Middle frontal gyrus (tissue), 1 donor: ENCODE measurements around the gene CBS.
"Not testable (repeated sequence)": the region's sequence is repeated elsewhere in the genome, so short reads cannot be mapped to it uniquely, and the experiment has no call there.

Source experiments
- DNase-seq: peaks from one replicate; pipeline ENCODE4 v3.0.0-alpha.2; 2015; ENCODE audit warnings: low spot score; ENCODE audit errors: extremely low spot score

CBS gene

DNA sequence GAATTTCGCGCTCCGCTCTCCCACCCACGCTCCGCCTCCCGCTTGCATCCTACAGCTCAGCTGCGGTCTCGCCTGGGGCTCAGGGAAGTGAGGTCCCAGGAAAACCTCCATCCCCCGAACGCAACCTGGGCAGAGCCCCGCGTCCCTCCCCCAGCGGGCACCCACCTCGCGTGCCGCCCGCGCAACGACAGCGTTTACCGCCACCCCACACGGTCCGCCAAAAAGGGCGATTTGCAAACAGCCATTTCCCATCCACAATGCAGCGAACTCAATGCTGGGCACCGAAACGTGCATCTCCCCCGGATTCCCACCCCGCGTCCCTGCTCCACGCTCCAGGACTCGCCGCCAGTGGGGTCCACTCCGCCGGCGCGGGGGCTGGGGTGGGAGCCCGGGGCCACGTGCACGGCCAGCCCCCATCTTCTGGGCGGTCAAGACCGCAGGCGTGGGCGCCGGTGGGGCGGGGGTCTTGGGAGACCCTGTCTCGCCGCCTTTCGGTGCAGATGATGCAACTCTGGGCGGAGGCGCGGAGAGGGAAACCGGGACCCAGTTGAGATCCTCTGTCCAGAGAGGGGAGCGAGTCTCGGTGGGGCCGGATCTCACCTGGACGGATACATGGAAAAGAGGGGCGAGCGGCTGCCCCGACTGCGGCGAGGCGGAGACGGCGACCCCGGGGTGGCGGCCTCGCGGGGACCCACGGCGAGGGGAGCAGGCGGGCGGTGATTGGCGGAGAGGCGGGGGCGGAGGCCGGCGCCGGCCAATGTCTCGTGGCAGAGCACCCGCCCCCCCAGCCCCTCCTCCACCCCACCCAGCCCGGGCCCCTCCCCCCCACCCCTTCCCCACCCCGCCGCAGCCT is at the start of gene CBS:
TSS of gene CBS (minus strand) at position 666 of the 853 bp plus-strand sequence. CDS start 3,642 bp downstream, outside the sequence.
- not testable (repeated sequence) for DNase-seq

DNA sequence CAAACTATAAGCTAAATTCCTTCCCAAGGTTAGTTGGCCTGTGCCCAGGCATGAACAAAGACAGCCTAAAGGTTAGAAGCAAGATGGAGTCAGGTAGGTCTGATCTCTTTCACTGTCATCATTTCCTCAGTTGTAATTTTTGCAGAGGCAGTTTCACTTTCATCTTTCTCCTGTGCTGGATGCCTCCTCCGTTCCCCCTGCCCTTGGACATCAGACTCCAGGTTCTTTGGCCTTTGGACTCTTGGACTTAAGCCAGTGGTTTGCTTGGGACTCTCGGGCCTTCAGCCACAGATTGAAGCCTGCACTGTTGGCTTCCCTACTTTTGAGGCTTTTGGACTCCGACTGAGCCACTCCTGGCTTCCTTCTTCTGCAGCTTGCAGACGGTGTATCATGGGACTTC is 40.3 kb upstream of the CBS start:
- DNase-seq = not testable (repeated sequence)

DNA sequence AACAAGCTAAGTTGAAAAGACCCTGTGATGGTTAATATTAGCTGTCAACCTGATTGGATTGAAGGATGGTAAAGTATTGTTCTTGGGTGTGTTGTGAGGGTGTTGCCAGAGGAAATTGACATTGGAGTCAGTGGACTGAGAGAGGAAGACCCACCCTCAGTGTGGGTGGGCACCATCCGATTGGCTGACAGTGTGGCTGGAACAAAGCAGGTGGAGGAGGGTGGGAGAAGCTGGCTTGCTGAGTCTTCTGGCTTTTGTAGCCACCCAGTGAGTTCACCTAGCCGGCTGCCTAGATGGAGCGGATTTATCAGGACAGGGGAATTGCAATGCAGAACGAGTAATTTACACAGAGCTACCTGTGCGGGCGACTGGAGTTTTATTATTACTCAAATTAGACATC is 38.8 kb upstream of the CBS start:
- not testable (repeated sequence) for DNase-seq

DNA sequence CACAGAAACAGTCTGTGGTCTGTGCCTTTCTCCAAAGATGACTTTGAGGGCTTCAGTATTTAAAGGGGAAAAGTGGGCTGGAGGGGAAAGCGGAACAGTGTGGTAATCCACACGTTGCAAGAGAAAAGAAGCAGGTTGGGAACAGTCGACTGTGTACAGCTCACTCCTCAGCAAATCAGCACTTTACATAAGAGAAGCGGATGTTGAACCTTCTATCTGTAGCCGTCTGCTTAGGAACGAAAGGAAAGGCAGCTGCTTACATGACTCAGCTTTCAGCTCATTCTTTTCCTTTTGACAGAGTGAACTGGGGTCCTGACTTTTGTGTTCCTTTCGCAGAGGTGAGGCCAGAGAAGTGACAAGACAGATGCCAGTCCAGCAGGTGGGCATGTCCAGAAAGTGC is 33.4 kb upstream of the CBS start:
- not testable (repeated sequence) for DNase-seq

DNA sequence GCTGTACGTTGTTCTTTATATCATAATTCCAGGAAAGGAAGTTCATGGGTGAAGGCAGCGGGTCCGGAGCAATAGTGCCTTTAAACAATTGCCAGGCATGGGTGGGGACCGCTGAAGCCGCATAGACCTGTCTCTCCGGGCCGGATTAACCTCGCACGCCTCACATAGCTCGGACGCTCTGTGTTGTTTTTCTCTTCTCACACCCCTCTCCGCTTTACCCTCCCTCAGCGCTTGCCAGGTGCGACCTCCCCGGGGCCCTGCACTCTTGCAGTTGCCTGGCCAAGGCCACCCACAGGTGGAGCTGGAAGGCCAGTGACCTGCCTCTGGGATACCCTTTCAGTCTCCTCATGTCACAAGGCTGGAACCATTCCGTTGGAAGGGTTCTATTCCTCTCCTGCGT is 32.5 kb upstream of the CBS start:
- DNase-seq = not testable (repeated sequence)

DNA sequence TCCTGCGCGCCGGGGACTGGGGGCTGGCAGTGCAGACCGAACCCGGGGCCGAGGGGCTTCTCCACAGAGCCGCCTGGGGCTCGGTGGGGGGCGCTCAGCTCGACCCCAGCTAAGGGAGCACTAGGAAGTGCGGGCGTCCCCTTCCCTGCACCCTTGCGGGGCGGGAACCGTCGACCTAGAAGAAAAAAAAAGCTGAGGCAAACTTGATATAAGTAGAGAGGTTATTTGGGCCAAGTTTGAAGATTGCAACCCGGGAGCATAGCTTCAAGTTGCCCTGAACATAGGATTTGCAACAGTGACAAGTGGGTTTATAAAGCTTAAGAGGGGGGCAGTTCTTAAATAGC is 32.1 kb upstream of the CBS start:
- not testable (repeated sequence) for DNase-seq

DNA sequence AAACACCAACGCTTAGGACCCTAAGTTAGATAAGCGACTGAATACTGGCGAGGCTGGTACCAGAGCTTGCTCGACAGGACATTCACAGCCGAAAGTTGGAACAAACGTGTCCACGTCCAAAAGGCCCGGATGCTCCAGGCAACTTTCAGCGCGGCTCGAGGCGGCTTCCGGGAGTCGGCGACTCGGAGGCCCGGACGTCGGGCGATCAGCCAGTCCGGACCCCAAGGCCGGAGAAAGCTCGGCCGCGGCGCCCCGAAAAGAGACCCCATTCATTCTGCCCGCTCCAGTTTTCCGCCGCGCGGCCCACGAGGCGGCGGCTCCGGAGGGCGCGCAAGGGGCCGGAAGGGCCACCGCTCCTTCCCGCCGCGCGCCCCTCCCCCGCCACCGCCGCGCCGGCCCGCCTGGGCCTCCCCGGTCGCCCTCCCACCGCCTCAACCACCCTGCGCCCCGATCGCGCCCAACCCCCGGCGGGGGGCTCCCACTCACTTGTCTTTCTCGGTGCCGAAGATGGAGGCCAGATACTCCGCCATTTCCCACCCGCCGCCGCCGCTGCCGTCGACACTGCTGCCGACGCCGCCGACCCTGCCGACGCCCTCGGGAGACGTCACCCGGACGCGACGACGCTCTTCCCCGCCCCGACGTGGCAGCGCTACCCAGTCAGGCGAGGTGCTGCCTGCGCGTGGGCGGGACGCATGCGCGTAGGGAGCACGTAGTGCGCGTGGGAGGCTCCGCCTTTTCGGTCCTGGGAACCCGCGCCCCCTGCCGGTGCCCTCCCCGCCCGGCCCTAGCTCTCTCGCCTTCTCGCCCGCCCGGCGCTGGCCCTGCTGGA is 31.5 kb upstream of the CBS start, which contains the start of gene U2AF1:
TSS of gene U2AF1 (minus strand) at position 606 of the 829 bp plus-strand sequence. CDS start at position 530, 76 bp downstream.
- DNase-seq = not testable (repeated sequence)

DNA sequence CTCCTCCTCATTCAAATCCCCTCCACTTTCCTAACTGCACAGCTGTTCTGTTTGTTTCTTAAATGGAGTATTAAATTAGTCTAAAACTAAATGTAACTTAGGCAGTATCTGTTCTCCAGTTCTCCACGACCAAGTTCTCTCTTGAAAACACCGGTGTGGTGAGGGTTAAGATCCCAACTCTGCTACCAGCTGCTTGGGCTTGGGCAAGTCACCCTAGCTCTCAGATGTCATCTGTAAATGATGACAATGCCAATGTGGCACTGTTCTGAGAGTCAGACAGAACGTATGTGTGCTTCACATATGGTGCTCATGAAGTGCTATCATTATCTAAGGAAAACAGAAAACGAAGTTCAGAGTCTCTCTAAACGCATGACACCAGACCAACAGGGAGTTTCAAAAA is 29.0 kb upstream of the CBS start:
- DNase-seq = not testable (repeated sequence)

DNA sequence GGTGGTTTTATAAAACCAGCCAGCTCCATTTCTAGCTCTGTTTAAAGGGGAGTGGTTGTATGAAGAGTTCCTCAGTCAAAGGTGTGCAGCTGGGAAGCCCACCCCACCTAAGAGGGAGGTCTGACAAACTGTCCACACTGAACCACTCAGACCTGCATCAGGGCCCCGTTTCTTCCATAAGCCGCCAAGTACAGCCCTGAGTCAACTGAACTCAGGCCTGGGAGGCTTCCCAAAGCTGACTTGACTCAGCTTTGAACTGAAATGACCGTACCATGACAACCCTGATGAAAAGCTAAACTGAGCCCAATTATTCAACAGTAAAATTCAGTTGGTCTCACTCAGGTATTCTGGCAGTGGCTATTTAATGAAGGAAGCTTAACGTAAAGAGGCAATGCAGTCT is 26.6 kb upstream of the CBS start:
- DNase-seq = not testable (repeated sequence)

DNA sequence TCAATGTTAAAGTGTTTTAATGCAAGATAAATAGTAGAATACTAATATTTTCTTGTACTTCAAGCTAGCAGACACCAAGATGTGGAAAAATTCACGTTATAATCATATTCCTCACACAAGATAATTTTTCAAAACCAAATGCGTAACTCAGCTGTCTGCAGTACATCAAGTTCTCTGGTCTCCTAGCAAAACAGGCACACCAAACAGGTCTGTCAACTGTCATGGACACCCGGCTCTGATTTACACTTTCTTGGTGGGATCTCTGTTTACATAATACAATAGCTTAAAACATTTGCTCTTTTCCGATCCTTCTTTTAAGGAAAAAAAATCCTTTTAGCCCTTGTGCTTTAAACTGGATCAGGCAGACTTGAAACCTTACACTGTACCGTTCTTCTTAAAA is 26.0 kb upstream of the CBS start:
- DNase-seq = not testable (repeated sequence)

DNA sequence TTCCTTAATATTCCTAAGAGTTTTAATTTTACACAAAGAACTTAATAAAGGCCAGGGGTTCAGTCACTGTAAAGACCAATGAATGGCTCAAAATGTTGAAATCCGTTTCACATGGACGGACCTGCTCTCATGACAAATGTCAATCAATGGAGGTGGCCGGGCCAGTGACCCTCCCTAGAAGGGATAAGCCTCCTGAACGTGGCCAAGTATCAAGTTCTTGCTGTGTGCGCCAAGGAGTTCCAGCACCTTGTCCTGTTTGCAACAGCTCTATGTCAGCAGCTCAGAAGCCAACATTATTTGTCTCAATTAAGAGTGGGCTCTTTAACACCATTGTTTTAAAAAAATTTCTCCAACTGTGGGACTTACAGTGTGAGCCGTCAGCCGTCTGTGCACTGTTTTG is 25.4 kb upstream of the CBS start:
- DNase-seq = not testable (repeated sequence)

DNA sequence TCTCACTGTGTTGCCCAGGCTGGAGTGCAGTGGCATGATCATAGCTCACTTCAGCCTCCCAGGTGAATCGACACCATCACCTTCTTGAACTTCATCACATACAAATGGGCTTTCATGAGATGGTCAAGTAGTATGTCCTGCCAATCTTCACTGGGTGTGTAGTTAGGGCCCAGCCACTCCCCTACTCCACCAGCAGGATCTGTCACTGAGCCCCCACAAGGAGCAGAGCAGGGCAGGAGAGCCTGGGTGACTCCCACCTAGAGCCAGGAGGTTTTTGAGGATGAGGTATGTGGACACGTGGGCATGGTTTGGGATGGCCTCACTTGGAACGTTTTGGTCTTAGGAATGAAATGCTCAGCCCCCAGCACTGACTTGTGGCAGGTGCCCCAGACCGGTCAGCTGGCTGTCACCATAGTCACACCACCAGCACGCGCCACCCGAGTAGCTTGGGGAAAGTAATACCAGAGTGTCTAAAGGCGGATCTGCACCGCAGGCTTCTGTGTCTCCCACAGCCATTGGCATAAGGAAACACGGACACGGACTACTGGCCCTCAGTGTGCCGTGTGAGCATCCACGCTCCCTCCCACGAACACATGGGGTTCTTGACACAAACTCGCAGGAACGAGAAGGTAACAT is 16.5 kb upstream of the CBS start:
- not testable (repeated sequence) for DNase-seq

DNA sequence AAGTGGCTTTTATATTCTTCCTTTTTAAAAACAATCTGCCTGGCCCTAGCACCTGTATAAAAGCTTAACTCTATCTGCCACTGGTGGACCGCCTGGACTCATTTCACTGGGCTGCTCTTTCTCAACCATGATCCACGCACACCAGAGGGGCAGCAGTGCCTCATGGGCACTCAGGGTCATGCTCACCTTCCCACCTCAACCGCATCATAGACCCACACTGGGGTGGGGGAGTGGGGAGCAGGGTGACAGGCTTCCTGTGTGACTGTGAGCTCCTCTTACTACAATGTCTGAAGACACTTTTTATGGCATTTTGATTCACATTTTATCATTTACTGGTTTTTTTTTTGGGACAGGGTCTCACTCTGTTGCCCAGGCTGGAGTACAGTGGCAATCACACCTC is 15.3 kb upstream of the CBS start:
- not testable (repeated sequence) for DNase-seq

DNA sequence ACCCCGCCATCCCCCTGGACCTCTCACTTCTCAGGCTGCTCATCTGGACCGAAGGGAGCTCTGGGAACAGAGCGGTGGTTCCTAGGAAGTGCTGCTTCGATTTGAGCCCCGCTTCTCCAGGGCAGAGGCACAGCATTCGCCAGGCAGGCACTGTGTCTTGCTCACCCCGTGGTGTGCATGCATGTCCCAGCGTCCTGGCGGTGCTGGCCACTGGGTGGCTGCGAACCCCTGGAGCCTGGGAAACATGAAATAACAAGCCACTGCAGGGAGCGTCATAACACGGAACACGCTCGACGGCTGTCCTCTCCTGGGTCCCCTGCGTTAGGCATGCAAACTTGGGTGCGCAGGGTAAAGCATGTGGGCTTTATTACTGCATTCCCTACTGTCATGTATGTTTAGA is 13.8 kb upstream of the CBS start:
- DNase-seq = not testable (repeated sequence)

DNA sequence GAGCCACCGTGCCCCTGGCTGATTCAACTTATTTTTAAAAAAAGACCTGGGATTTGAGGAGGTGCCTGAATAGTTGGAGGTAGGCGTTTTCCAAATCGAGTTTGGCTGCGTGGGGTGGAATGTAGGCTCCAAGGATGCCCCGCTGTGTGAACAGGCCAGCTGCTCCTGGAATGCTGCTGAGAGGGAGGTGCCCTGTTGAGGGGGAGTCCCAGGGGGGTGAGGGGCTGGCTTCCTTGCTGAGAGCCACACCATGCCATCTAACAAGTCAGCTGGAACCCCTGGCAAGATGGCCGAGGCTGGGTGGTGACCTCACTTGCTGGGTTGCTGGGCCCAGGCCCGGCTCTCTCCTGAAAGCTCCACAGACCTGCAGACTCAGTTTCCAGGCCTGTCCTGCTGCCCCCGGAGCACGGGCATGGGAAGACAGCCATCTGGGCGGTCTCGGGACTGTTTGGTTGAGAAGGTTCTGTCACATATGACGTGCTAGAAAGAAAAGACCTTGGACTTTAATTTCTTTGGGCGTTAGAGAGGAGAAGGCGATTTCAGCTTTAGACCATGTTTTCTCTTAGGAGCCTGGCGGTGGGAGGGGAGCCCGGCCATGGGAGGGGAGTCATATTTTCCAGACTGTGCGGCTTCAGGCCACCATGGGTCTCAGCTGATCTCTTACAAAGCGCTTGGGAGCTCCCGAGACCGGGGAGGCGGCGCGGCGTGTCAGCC is 7.1 kb upstream of the CBS start:
- DNase-seq = not testable (repeated sequence)

DNA sequence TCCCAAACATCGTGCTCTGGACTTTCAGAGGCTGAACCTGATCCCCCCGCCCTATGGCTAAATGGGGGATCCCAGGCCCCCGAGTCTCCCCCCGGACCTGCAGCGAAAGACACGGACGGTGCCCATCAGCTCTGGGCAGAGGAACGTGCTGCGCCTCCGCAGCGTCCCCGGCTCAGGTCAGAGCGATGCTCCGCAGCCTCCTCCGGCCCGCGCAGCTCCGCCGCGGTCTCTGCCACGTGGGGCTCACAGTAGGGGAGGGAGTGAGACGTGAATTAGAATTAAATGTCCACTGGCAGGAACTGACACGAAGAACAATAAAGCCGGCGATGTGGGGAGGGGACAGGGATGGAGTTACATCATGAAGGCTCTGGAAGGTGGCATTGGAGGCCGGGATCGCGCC is 1.0 kb upstream of the CBS start:
- DNase-seq = not testable (repeated sequence)

DNA sequence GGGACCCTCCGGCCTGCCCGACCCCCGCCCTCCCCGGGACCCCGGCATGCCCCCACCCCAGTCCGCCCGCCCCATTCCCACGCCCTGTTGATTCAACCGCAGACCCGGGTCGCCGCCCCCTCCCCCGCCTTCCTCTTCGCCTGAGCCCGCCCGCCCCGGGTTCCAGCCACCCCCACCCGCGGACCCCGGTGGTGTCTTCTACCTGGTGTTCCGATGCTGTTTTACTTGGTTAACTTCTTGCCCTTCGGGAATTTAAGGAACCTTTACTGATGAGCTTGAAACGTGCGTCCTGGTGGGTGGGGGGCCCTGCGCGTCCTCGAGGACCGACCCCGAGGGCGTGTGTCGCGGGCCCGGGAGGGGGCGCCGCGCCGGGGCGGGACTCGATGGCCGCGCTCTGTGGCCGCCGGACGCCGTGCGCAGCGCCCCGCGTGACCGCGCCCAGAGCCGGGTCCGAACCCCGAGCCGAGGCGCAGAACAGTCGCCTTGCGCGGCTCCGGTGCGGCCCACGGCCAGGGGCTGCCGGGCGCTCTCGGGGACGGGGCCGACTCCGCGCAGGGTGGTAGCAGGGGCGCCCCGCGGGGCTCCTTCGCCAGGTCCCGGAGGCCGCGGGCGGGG is 495 bp upstream of the CBS start:
- DNase-seq = not testable (repeated sequence)

DNA sequence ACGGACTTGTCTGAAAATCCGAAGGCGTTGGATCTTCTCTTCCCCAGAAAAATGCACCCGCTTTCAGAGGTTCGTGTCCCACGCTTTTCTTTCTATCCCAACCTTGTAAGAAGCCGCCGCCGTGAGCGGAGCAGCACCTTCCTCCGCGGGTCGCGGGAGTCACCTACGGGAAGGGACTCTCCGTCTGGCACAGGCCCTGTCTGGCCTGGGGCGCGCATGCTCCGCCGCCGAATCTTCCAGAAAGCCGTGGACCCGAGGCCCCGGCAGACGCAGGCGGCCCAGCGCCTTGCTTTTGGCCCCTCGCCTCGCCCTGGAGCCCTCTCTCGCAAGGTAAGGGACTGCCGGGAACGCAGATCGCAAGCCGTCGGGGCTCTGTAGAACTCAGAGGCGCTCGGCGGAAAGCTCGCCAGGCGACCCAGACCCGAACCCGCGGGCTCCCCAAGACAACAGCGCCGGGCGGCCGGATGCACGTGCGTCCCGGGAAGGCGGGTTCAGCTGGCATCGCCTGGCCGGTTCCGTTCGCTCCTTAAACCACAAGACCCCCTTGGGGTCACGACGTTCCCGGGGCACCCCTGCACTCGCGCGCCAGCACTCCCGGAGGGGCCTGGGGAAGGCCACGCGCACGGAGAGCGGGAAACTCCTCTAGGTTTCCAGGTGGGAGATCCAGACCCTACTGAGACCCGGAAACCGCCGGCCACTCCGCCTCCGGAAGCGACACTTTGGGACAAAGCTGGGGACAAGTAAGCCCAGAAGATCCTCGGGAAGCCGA is 1.1 kb downstream of the CBS start:
- DNase-seq = not testable (repeated sequence)

DNA sequence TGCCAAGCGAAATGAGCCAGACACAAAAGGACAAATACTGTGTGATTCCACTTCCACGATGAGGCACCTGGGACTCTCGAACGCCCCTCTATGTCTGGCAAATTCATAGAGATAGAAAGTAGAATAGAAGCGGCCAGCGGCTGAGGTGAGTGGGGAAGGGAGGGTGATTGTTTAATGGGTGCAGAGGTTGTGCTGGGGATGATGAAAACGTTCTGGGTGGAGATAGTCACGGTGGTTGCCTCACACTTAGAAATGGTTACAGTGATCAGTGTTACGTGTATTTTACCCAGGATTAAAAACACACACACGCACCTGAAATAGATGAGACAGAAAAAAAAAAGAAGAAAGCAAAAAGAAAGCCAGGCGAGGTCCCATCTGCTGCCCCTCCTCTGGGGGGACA is 2.9 kb downstream of the CBS start:
- not testable (repeated sequence) for DNase-seq

DNA sequence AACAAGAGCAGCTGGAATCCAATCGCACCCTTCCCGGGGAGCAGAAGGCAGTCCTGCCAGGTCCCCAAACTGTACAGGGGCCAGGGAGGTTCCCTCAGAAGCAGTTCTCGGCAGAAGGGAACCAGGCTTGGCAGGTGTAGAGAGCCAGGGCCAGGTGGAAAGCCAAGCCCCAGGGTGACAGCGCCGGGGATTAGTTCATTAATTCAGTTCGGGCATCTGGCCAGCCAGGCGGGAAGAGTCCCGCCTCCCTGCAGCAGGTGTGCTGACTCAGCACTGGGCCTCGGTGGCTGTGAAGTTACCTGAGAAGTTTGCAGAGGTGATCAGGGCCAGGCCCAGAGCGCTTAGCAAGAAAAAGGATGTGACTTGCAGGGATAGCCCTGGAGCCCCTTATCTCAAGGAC is 6.0 kb downstream of the CBS start:
- DNase-seq = not testable (repeated sequence)
